HepG2 (cell line): Measurements from ENCODE around the gene TBC1D12. TPM values are rescaled to one million over a fixed set of nuclear protein-coding genes. Genes with fewer than 3 reads are reported as not detected.

Experiments used
- ATAC-seq: fragments of 200-7000 bp; cut with Tn5 transposase; 3 replicates; pipeline ENCODE4 v1.9.1; 2020; ENCODE audit warnings: mild to moderate bottlenecking, moderate library complexity
- BruUV-seq: library from RNA; stranded (reverse); fragments of 400-500 nt; replicated peaks from 2 replicates; lab custom pipeline; 2021; lab: Mats Ljungman, UMichigan
- CTCF ChIA-PET: fragments of 300-600 bp; formaldehyde crosslinking; extraction: SDS; loops from one replicate; lab custom pipeline; 2021; ENCODE audit warnings: low total read pairs, inconsistent platforms, low intra/inter-chr PET ratio; lab: Yijun Ruan, JAX
- POLR2A ChIA-PET: fragments of 350-600 bp; sonication (Branson Sonifier 250); formaldehyde crosslinking; loops from one replicate; lab custom pipeline; 2020; ENCODE audit warnings: antibody characterized with exemption, inconsistent platforms; lab: Yijun Ruan, JAX
- DNase-seq: peaks from one replicate; pipeline ENCODE4 v3.0.0-alpha.2; 2015; ENCODE audit warnings: low spot score
- FAIRE-seq: peaks from 3 replicates; lab custom pipeline; 2011; peaks lifted over from hg19 to GRCh38; lab: Jason Lieb, UNC
- H2AFZ ChIP-seq: one replicate; pipeline ENCODE4 v1.6.1; 2011; ENCODE audit warnings: low read length, inconsistent platforms
- H3K27ac ChIP-seq: fragments of 300-600 bp; 3 replicates; pipeline ENCODE4 v1.8.0; 2011; ENCODE audit warnings: mixed run types, mild to moderate bottlenecking, mixed read lengths, low read length, inconsistent platforms; ENCODE audit not compliant: insufficient read depth; ENCODE audit errors: extremely low read length
- H3K27me3 ChIP-seq, 2 experiments: fragments of 200-600 bp in 1 of 2; 2 replicates in 1 of 2; 3 replicates in 1 of 2; pipeline versions ENCODE4 v1.6.0 to v1.8.0; 2011; ENCODE audit warnings: low read length in 2 of 2, mild to moderate bottlenecking in 2 of 2, moderate library complexity in 2 of 2, inconsistent platforms in 1 of 2; ENCODE audit not compliant: insufficient read depth in 2 of 2, control insufficient read depth in 1 of 2
- H3K36me3 ChIP-seq, 2 experiments: fragments of 200-600 bp in 1 of 2; replicated peaks in 1 of 2; 2 replicates in 1 of 2; 3 replicates in 1 of 2; pipeline versions ENCODE4 v1.5.1 to v1.8.0; 2011; ENCODE audit warnings: low read length in 2 of 2, inconsistent platforms in 1 of 2; ENCODE audit not compliant: insufficient read depth in 2 of 2, control insufficient read depth in 1 of 2
- H3K4me1 ChIP-seq: 2 replicates; pipeline ENCODE4 v1.5.1; 2012; ENCODE audit warnings: low read length, inconsistent platforms; ENCODE audit not compliant: insufficient read depth
- H3K4me2 ChIP-seq: 2 replicates; pipeline ENCODE4 v1.6.0; 2011; ENCODE audit warnings: low read depth, low read length, inconsistent platforms
- H3K4me3 ChIP-seq, 3 experiments: fragments of 200-600 bp in 1 of 3; sonication (generic), shearing (Covaris generic) in 1 of 3; replicated peaks in 1 of 3; 2 replicates each; pipeline ENCODE4 v1.5.1; 2011 to 2016; ENCODE audit warnings: low read length in 3 of 3, inconsistent platforms in 2 of 3, low read depth in 2 of 3, mild to moderate bottlenecking in 2 of 3, control low read depth in 1 of 3, mixed read lengths in 1 of 3; ENCODE audit not compliant: insufficient read depth in 1 of 3
- H3K79me2 ChIP-seq: one replicate; pipeline ENCODE4 v1.6.1; 2011; ENCODE audit warnings: low read length, inconsistent platforms; ENCODE audit not compliant: insufficient read depth
- H3K9ac ChIP-seq: 2 replicates; pipeline ENCODE4 v1.6.0; 2011; ENCODE audit warnings: mild to moderate bottlenecking, low read depth, low read length, inconsistent platforms; ENCODE audit not compliant: insufficient read depth
- H3K9me3 ChIP-seq: 2 replicates; pipeline ENCODE4 v1.5.1; 2012; ENCODE audit warnings: mild to moderate bottlenecking, low read length
- H4K20me1 ChIP-seq: 2 replicates; pipeline ENCODE4 v1.6.0; 2011; ENCODE audit warnings: inconsistent platforms, mild to moderate bottlenecking, low read length, moderate library complexity; ENCODE audit not compliant: insufficient read depth
- DNMT1 ChIP-seq: sonication (generic); formaldehyde crosslinking; IDR thresholded peaks from 2 replicates; pipeline ENCODE4 v1.5.1; 2020; ENCODE audit warnings: mild to moderate bottlenecking, missing genetic modification reagents
- GTF3A ChIP-seq: sonication (generic); formaldehyde crosslinking; conservative IDR thresholded peaks from 2 replicates; pipeline ENCODE4 v1.4.0; 2020; ENCODE audit warnings: mild to moderate bottlenecking, missing genetic modification reagents
- MAFG ChIP-seq: sonication (generic); formaldehyde crosslinking; IDR thresholded peaks from 2 replicates; pipeline ENCODE4 v1.5.1; 2020; ENCODE audit warnings: mild to moderate bottlenecking, missing genetic modification reagents
- PRPF4 ChIP-seq: fragments of 200-400 bp; formaldehyde crosslinking; IDR thresholded peaks from 2 replicates; pipeline ENCODE4 v1.6.1; 2016; ENCODE audit warnings: low read length, low read depth; ENCODE audit not compliant: poor library complexity, severe bottlenecking
- TBP ChIP-seq: sonication (generic); formaldehyde crosslinking; IDR thresholded peaks from 2 replicates; pipeline ENCODE4 v1.5.0; 2020; ENCODE audit warnings: missing genetic modification reagents
- ZMYM2 ChIP-seq: sonication (generic); formaldehyde crosslinking; IDR thresholded peaks from 2 replicates; pipeline ENCODE4 v1.8.0; 2022; ENCODE audit warnings: mild to moderate bottlenecking, missing genetic modification reagents
- ZNF224 ChIP-seq: sonication (generic); formaldehyde crosslinking; IDR thresholded peaks from 2 replicates; pipeline ENCODE4 v1.5.0; 2020; ENCODE audit warnings: mild to moderate bottlenecking, missing genetic modification reagents
- WGBS: methylation state at CpG from one replicate; pipeline ENCODE4 v1.1.6; 2017; ENCODE audit warnings: low lambda C conversion rate; 5-methylcytosine and 5-hydroxymethylcytosine counted together
- in situ Hi-C: cut with HindIII; loops from 2 replicates; pipeline ENCODE4 v1.10.0; 2017; ENCODE audit warnings: low pct_unique_long_range_greater_than_20kb; ENCODE audit not compliant: extremely low pct_ligation_motif_present
- intact Hi-C: fragments of 100-400 bp; cut with micrococcal nuclease; formaldehyde crosslinking; loops from one replicate; pipeline ENCODE4 v1.10.0; 2022; ENCODE audit not compliant: unreplicated experiment
- polyA plus RNA-seq, 8 experiments: library from polyadenylated mRNA; depleted of rRNA in 3 of 8; stranded (reverse) in 7 of 8; unstranded in 1 of 8; fragments of >200 nt; fragmentation: Illumina TruSeq in 4 of 8; extraction: Trizol in 4 of 8; gene quantifications; 2 replicates each; pipeline versions ENCODE4 v1.2.1 to v1.2.3, GENCODE V29; 2011 to 2016; ENCODE audit warnings: low read depth in 4 of 8, missing spikeins in 1 of 8, mixed read lengths in 1 of 8; ENCODE audit not compliant: insufficient read depth in 1 of 8
- total RNA-seq, 5 experiments: library from RNA; depleted of rRNA; stranded (reverse); fragments of >200 nt; fragmentation: Illumina TruSeq; extraction: Trizol; gene quantifications; 2 replicates each; pipeline ENCODE4 v1.2.3, GENCODE V29; 2016; ENCODE audit warnings: low read depth in 1 of 5
- TF ChIP-seq, protein P1 (sequence below): IDR thresholded peaks from 2 replicates; pipeline ENCODE4 v1.6.1; 2016; ENCODE audit warnings: control low read depth

TBC1D12 gene
- total and polyA plus RNA-seq, 2 of the 13 experiments (the other 11 are each of a cell fraction or from before 2014, with no cell fraction given): 5.7 to 6.2 TPM

DNA sequence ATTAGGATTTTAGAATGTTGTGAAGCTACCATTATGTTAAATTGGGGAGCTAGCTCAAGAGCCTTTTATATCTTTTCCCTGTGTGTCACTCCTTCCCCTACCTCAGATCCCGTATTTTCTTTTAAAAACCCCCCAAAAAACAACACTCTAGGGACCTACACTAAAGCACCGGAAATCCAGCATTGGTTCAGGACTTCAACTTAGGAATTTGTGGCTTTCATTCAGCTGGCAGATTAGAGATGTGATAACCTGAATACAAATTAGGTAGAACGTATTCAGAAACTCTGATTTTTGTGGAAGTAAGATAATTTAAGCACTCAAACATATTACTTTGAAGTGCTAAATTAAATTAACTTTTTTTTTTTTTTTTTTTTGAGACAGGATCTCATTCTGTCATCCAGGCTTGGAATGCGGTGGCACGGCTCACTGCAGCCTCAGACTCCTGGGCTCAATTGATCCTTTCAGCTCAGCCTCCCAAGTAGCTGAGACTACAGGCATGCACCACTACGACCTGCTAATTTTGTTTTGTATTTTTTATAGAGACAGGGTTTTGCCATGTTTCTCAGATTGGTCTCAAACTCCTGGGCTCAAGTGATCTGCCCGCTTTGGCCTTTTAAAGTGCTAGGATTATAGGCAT lies 6.8 kb downstream of the TBC1D12 start:
- H3K36me3 ChIP-seq: no peaks in the 10 kb centered on the region
- H3K27ac ChIP-seq: no peak overlapping the region
- intact Hi-C loops (no loop called here), in situ Hi-C loops (no loop called here)
- peaks cover 56% of the 10 kb centered on the region for H3K4me1 ChIP-seq
- DNase-seq: no peak
- H3K79me2 ChIP-seq: peaks cover 84% of the 10 kb centered on the region
- ChIA-PET CTCF (no interaction called here), POLR2A (no interaction called here)
- no TSS peak for BruUV-seq
- no peak for FAIRE-seq
- 96% methylated on average over 7 of the region's 7 CpGs for WGBS
- no peak overlapping the region for H3K4me2 ChIP-seq
- H3K4me3 ChIP-seq: no peak overlapping the region
- peaks cover 3% of the 10 kb centered on the region; the same call in 1 of the 2 replicates for H4K20me1 ChIP-seq
- no peaks in the 10 kb centered on the region for H3K9me3 ChIP-seq
- no peaks in the 10 kb centered on the region; a peak in 1 of 5 replicates for H3K27me3 ChIP-seq
- H3K9ac ChIP-seq: no peak overlapping the region
- no peak for ATAC-seq
- H2AFZ ChIP-seq: no peak overlapping the region
- TF ChIP-seq GTF3A (CRISPR knock-in tag) (no peak), TBP (CRISPR knock-in tag) (no peak), ZMYM2 (CRISPR knock-in tag) (no peak), PRPF4 (no peak), MAFG (CRISPR knock-in tag) (no peak), ZNF224 (CRISPR knock-in tag) (no peak), DNMT1 (CRISPR knock-in tag) (no peak)
- TF ChIP-seq, protein P1, sequence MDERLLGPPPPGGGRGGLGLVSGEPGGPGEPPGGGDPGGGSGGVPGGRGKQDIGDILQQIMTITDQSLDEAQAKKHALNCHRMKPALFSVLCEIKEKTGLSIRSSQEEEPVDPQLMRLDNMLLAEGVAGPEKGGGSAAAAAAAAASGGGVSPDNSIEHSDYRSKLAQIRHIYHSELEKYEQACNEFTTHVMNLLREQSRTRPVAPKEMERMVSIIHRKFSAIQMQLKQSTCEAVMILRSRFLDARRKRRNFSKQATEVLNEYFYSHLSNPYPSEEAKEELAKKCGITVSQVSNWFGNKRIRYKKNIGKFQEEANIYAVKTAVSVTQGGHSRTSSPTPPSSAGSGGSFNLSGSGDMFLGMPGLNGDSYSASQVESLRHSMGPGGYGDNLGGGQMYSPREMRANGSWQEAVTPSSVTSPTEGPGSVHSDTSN (CRISPR knock-in tag): no peak
